ENCODE data around the gene PI4KA.

PI4KA gene

GRCh38 chr22:20881869-20882815 lies 23.5 kb upstream of the PI4KA start:
- DNase-seq, result no peak

GRCh38 chr22:20881231-20881630 lies 22.6 kb upstream of the PI4KA start:
- no peak for DNase-seq

DNA sequence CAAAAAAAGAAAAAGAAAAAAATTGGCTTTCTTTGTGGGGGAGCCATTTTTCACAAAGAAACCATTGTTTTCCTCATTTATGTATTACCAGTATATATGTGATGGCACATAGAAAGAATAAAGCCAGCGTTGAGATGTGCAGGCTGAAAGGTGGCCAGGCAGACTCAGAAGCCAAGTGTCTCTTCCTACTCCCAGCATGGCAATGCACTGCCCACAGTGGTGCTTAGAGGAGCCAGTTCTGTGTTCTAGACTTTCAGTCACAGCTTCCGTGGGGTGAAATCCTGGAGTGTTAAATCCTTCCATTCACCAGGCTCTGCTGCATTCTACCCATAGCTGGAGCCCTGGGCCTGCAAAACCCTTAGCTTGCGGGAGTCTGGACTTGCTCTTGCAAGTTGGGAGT lies 19.1 kb upstream of the PI4KA start:
- no peak for DNase-seq

GRCh38 chr22:20875296-20875695 lies 16.7 kb upstream of the PI4KA start:
- DNase-seq, result no peak

- no peak for DNase-seq
Observed at GRCh38 chr22:20873214-20873613, 14.6 kb upstream of the PI4KA start.

GRCh38 chr22:20869234-20869633 lies 10.6 kb upstream of the PI4KA start:
- no peak for DNase-seq

GRCh38 chr22:20868025-20868962 lies 9.7 kb upstream of the PI4KA start:
- DNase-seq, result no peak

GRCh38 chr22:20867179-20868024 lies 8.8 kb upstream of the PI4KA start:
- DNase-seq, result no peak

- DNase-seq, result no peak
Observed at GRCh38 chr22:20866736-20867135, 8.1 kb upstream of the PI4KA start.

DNA sequence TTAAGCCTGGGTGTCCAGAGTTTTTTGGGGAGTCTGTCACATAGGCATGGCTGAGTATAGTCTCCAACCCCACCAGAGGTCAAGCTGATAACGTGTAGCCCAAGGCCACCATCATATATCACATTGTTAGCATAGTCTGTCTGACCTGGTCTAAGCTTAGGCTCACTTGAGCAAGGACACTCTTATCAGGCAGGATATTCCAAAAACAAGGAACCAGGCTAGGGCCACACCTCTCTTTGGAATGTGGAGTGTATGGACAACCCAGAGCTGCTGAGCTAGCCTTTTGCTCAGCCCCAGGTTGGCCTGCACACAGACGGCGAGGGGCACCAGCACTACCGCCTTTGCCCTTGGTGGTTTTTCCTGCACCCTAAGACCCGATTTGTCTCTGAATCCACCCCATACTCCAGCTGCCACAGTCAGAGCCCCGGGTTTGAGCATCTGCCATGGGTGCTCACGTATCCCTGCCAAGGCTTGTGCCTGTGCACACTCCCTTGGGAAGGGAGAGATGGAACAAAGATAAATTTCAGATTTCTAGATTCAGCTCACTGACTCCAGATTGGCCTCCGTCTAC lies 7.3 kb upstream of the PI4KA start:
- DNase-seq, result no peak

DNA sequence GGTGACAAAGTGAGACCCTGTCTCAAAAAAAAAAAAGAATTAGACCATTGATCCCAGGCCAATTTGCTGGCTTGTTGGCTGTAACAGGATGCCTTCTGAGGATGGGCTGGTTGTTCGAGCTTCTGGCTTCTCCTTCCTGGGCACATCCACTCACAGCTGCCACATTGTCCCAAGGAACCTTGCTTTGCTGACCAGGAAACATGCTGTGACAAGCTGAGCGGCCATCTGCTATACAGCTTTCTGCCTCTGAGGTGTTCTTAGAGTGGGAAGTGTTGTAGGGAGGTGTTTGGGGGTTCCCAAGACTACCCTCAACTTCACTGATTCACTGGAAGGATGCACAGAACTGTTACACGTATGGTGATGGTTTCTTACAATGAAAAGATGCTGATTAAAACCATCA lies 6.7 kb upstream of the PI4KA start:
- no peak for DNase-seq

- DNase-seq, result no peak
Observed at GRCh38 chr22:20864186-20864908, 5.7 kb upstream of the PI4KA start.

GRCh38 chr22:20863366-20863765 lies 4.8 kb upstream of the PI4KA start:
- DNase-seq, result no peak

GRCh38 chr22:20862540-20862939 lies 3.9 kb upstream of the PI4KA start:
- DNase-seq, result no peak

- DNase-seq, result no peak
Observed at GRCh38 chr22:20859615-20860014, 1.0 kb upstream of the PI4KA start.

GRCh38 chr22:20857838-20858614 lies 585 bp downstream of the PI4KA start:
- DNase-seq, result peak; percentile 69 to 87

DNA sequence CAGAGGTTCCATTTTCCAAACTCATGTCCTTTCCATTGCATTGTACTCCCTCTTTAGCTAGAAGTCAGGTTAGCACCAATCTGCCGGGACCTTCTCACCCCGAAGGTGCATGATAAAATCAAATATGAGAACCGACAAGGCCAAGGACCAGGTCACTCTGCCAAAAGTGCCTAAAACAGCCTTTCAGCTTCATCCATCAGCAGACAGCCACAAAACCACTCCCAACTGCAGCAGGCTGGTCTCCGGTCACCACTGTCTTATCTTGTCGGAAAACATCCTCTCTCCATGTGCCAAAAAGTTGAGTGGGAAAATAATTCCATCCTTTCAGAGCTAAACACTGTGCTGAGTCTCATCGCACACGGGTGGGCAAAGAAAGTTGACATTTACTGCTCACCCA lies 1.4 kb downstream of the PI4KA start:
- DNase-seq, result no peak

GRCh38 chr22:20853236-20853660 lies 5.4 kb downstream of the PI4KA start:
- DNase-seq, result no peak

- DNase-seq, result no peak
Observed at GRCh38 chr22:20852503-20852902, 6.1 kb downstream of the PI4KA start.

DNA sequence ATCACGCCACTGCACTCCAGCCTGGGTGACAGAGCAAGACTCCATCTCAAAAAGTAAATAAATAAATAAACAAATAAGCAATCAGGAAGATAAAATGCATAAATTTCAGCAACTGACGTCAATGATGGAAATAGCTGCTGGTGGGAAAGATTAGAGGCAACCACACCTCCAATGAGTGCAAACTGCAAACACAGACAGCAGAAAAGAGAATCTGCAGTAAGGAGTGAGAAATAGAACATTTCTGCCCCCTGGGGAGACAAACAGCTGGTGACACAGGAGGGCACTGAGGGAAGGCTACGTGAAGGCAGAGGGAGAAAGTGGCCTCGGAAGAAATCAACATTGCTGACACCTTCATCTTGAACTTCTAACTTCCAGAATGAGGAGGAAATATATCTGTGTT lies 6.5 kb downstream of the PI4KA start:
- no peak for DNase-seq

- no peak for DNase-seq
Observed at GRCh38 chr22:20847318-20847822, 11.2 kb downstream of the PI4KA start.
